Suprapubic skin (tissue), 4 donors: ENCODE data around the gene STX8.

ENCODE experiments used
- CTCF ChIP-seq, 2 donors: fragments of 200-600 bp in 1 of 2; fragments of 450-650 bp in 1 of 2; sonication (generic) in 1 of 2; IDR thresholded peaks; one replicate each; pipeline ENCODE4 v1.5.1; 2016 to 2019; ENCODE audit warnings: antibody characterized with exemption in 2 of 2, mild to moderate bottlenecking in 1 of 2, moderate library complexity in 1 of 2
- EP300 ChIP-seq: sonication (generic); formaldehyde crosslinking; IDR thresholded peaks from one replicate; pipeline ENCODE4 v1.6.1; 2017; ENCODE audit warnings: antibody characterized with exemption
- POLR2A ChIP-seq, 2 donors: fragments of 450-650 bp; IDR thresholded peaks; one replicate each; pipeline ENCODE4 v1.6.1; 2017; ENCODE audit warnings: antibody characterized with exemption in 2 of 2, mild to moderate bottlenecking in 2 of 2, moderate library complexity in 2 of 2
- POLR2AphosphoS5 ChIP-seq, 3 donors: sonication (generic); formaldehyde crosslinking; IDR thresholded peaks; one replicate each; pipeline ENCODE4 v1.6.1; 2017; ENCODE audit warnings: antibody characterized with exemption in 3 of 3

GRCh38 chr17:9235346-9235745, 340.3 kb downstream of the STX8 start:
- TF ChIP-seq POLR2A (IDR thresholded peaks at IDR 0.05) (no peak), CTCF (IDR thresholded peaks at IDR 0.05) (no peak), EP300 (no peak), POLR2AphosphoS5 (IDR thresholded peaks at IDR 0.05) (no peak)
